HG03097 (cell line): Measurements from ENCODE around the gene ART1.
"Not testable (repeated sequence)": the region's sequence is repeated elsewhere in the genome, so short reads cannot be mapped to it uniquely, and the experiment has no call there.

Source experiments
- ATAC-seq: cut with Tn5 transposase; IDR thresholded peaks from one replicate; pipeline ENCODE4 v1.9.1; 2021; ENCODE audit not compliant: unreplicated experiment, low FRiP score

The ART1 gene, protein sequence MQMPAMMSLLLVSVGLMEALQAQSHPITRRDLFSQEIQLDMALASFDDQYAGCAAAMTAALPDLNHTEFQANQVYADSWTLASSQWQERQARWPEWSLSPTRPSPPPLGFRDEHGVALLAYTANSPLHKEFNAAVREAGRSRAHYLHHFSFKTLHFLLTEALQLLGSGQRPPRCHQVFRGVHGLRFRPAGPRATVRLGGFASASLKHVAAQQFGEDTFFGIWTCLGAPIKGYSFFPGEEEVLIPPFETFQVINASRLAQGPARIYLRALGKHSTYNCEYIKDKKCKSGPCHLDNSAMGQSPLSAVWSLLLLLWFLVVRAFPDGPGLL

DNA sequence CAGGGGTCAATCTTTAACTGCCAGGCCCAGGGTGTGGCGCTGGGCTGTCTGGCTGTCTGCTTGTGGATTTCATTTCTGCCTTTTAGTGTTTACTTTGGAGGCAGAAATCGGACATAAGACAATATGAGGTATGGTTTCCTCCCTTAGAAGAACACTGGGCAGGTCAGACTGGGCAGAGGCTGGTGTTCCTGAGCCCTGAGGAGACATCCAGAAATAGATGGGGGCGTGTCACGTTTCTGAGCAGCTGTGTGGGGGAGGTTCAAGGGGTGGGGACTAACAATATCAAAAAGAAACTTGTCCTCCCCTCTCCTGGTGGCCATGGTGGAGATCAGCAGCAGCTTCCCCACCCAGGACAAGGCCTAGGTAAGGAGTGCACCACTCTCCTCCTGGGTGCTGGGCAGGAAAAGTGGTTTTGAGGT, at the start of gene ART1:
Gene ART1, plus strand, starts transcription at position 312 of the 419 bp plus-strand sequence. CDS start 14,086 bp downstream, outside the sequence.
- ATAC-seq, result no peak

DNA sequence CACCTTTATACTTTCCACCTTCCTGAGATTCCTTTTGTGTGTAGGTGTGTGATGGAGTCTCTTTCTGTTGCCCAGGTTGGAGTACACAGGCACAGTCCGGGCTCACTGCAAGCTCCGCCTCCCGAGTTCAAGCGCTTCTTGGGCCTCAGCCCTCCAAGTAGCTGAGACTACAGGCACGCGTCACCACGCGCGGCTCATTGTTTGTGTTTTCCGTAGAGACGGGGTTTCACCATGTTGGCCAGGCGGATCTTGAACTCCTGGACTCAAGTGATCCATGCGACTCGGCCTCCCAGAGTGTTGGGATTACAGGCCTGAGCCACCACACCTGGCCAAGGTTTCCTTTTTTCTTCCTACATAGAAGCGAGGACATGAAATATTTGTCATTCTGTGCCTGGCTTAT, 47.2 kb upstream of the ART1 start:
- not testable (repeated sequence) for ATAC-seq

DNA sequence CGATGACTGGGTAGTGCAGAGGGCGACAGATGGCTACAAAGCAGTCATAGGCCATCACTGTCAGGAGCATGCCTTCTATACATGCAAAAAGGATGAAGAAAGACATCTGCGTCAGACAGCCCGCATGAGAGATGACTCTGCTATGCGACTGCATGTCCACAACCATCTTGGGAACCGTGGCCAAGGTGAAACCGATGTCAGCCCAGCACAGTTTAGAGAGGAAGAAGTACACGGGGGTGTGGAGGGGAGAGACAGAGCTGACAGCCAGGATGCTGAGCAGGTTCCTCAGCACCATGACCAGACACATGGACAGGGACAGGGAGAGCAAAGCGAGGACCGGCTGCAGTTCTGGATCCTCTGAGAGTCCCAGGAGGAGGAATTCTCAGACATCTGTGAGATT, 44.7 kb upstream of the ART1 start:
- not testable (repeated sequence) for ATAC-seq

DNA sequence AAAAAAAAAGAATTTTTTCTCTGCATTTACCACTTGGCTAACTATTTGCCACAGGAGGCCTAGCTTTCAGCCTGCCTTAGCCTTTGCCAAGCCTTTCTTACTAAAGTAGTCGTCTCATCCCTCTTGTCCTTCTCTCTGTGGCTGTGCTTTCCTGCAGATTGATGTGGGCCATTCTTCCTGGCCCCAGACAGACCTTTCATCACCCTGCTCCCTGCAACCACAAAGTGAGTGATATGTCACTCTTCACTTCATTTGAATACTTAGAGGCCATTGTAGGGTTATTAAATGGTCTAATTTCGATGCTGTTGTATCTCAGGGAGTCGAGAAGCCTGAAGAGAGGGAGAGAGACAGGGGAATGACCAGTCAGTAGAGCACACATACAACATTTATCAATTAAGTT, 40.8 kb upstream of the ART1 start:
- no peak for ATAC-seq

DNA sequence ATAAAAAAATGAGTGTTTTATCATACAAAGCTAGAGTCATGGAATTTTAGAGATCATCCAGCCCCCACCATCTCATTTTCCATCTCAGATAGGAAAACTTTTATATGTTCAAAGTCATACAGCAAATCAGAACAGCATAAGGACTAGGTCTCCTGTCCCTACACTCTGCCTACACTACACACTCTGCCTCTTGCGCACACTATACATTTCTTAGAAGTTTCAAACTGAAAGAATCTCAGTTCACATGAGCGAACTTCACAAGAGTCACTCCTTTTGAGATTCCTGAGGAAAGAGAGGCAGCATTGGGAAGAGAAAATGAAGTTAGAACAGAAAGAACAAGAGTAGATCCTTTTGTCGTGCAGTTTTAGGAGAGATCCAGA, 39.7 kb upstream of the ART1 start:
- ATAC-seq, result no peak

DNA sequence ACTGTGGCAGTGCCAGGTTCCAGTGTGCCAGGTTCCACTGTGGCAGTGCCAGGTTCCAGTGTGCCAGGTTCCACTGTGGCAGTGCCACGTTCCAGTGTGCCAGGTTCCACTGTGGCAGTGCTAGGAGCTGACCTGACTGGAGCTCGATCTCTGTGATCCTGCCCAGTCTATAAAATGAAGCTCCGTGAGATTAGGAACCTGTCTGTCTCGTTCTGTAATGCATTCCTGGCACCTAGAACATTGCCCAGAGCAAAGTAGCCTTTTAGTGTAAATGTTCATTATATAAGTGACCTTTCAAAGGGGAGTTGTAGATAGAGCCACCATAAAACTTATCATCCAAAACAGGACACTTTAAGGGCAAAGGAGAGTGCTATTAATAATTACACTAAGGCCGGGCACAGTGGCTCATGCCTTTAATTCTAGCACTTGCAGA, 39.1 kb upstream of the ART1 start:
- ATAC-seq, result no peak

DNA sequence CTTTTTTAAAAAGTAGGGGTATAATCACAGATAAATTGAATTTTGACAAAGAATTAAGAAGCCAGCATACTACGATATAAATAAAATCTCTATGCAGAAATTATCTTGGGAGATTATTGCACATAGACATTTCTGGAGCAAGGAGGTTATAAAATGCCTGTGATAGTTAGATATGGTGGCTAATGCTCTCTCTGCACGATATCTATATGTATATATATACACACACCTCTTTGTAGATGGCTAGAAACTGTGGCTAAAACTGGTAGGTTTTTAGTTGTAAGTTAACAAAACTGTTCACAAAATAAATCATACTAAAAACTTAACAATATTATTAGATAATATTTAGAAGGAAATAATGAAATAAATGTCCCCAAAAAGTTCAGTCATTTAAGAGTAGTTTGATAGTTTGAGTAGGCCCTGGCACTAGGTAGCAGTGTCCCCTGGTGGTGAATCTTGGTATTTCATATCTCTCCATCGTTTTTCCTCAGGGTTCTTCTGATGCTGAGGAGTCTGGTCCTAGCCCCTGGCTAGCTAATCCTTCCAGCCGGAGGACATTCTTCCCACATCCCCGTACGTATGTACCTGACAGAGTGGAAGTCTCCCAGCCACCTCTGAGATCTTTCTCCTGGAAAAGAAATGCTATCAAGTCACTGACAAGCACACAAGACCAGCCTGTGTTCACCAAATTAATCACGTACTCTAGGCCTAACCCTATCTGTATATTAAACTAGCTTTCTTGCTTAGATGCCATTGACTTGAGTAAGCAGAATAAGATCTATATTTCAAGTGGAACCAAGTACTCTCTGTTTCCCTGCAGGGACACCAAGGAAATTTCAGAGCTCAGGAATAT, 35.3 kb upstream of the ART1 start:
- ATAC-seq, result no peak

DNA sequence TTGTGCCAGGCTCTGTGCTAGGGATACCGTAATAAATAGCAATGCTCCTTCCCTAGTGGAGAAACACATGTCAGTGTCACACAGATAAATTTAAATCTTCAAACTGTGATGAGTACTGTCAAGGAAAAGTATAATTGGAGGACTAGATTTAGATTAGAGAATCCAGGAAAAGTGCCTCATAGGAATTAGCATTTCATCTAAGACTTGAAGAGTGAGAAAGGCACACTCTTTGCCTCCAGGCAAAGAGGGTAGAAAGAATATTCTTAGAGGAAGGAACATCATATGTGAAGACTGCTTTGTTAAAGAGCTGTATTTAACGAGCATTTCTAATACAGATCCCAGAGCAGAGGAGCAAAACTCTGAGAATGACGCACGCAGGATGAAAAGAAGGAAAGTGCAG, 34.1 kb upstream of the ART1 start:
- ATAC-seq, result no peak

DNA sequence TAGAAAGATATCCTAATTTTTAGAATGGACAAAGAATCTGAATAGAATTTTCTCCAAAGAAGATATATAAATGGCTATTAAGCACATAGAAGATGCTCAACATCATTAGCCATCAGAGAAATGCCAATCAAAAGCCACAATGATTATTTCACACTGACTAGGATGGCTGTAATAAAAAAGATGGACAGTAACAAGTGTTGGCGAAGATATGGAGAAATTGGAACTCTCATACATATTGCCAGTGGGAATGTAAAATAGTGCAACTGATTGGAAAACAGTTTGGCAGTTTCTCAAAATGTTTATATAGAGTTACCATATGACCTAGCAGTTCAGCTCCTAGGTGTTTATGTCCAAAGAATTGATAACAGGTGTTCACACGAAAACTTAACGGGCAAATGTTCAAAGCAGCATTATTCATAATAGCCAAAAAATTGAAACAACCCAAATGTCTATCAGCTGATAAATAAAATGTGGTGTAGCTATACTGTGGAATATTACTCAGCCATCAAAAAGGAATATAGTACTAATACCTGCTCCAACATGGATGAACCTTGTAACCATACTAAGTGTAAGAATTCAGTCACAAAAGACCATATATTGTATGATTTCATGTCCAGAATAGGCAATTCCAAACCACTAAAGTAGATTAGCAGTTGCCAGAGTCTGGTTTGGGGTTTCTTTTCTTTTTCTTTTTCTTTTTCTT, 32.8 kb upstream of the ART1 start:
- ATAC-seq, result no peak

DNA sequence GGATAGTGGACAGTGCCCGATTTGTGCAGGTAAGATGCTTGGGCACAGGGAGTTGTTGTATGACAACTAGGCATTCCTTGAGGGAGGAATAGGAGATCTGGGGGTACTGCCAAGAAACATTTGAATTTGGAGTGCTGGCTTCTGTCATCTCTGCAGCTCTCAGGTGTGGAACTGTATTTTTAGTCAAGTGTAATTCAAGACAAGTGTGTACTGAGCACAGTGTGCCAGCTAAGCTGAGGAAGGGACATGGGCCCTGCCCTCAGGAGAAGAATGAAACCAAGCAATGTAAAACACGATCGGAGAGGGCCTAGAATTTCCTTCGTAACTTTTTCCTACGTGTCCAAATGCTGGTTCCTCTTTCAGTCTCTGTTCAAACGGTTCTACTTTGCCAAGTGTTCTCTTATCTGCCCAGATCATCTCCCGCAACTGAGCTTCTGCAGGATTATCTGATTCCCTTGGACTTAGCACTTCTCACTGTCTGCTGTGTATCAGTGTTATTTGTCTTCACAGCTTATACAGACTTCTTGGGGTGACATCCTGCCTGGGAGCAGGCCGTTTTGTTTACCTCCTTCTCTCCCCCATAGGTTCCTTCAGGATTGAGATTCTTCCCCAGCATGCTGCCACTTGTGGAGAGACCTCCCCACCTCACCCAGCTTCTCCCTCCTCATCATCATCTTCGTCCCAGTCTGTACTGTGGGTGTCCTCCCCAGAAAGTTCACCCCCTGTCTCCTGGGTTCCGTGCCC, 30.8 kb upstream of the ART1 start:
- no peak for ATAC-seq

DNA sequence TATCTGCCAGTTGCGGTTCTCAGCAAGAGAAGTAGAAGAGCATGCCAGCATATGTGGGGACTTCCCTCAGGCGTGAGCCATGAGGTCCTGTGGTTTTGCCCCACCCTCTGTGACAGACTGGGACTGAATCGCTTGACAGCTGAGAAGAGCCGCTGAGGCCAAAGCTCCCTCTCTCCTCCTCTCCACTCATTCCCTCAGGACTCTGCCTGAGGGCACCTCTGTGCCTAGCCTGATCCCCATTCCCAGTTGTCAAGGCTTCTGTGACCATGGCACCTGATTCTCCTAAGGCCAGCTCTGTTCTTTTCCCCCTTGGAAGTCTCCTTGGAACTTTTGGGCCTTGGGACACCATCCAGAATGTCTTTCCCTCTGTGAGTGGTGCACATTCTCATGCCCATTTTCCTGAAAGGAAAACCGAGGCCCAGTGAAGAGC, 30.2 kb upstream of the ART1 start:
- no peak for ATAC-seq

DNA sequence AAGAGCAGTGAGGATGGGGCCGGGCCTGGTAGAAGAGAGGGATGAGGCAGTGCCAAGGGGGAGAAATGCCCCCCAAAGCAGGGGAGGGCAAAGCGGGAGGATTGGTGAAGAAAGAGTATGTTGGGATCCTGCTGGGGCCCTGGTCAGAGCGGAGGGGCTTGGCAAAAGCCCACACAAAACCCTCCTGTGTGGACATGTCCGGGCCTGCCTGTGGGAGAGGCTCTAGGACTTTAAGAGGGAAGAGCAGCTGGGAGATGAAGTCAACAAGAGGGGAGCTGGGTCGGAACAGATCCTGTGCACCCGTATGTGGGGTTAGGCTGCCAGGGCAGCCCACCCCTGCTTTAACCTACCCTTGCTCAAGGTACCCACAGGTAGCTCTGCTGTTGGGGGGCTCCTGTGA, 28.9 kb upstream of the ART1 start:
- ATAC-seq, result no peak

DNA sequence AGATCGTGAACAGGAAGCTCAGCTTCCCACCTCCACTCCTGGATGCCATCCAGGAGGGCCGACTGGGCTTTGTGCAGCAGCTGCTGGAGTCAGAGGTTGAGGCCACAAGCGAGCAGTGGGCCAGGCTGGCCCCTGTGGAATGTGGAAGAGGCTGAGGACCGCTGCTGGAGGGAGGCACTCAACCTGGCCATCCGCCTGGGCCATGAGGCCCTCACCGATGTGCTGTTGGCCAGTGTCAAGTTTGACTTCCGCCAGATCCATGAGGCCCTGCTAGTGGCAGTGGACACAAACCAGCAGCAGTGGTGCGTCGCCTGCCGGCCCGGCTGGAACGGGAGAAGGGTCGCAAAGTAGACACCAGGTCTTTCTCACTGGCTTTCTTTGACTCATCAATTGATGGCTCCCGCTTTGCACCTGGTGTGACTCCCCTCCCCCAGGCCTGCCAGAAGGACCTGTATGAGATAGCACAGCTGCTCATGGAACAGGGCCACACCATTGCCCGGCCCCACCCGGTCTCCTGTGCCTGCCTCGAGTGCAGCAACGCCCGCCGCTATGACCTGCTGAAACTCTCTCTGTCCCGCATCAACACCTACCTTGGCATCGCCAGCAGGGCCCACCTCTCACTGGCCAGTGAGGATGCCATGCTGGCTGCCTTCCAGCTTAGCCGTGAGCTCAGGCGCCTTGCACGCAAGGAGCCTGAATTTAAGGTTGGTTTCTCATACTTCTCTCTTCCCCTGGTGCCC, 28.0 kb upstream of the ART1 start:
- no peak for ATAC-seq

DNA sequence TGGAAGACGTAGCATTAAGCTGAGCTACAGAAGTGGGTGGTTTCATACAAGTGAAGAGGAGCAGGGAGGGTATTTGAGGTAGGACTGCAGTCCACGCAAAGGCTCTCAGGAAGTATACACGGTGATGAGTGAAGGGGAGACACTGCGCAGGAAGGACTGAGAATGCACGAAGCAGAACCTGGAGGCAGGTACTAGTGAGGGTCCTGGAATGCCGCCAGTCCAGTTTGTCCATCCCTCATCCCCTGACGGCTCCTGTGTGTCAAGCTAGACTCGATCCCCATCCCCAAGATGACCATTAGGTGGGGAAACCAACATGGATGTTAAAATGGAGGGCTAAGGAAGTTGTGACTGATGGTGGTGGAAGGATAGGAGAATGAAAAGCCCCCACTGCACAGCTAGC, 26.9 kb upstream of the ART1 start:
- no peak for ATAC-seq

DNA sequence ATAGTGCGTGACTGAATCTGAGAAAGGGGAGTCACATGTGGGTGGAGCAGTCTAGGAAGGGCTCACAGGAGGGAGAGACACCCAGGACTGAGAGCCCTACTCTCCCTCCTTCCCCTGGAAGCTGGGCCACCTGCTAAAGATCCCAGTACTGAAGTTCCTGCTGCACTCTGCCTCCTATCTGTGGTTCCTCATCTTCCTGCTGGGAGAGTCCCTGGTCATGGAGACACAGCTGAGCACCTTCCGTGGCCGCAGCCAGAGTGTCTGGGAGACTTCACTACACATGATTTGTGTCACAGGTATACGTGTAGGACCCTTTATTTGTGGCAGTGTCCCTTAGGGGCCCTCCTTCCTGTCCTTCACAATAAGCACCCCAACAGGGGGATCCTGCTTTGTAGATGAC, 22.4 kb upstream of the ART1 start:
- ATAC-seq, result no peak

DNA sequence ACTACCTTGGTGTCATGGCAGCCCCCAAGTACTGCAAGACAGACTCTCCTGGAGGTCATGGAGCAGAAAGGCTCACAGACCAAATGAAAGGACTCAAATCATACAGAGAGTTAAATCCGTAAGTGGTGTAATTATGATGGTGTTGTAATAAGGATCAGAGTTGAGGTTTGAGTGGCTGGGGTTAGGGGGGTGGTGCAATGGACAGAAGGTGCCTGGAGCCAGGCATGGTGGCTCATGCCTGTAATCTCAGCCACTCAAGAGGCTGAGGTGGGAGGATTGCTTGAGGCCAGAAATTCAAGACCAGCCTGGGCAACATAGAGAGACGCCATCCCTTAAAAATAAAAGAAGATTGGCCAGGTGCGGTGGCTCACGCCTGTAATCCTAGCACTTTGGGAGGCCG, 21.8 kb upstream of the ART1 start:
- no peak for ATAC-seq

DNA sequence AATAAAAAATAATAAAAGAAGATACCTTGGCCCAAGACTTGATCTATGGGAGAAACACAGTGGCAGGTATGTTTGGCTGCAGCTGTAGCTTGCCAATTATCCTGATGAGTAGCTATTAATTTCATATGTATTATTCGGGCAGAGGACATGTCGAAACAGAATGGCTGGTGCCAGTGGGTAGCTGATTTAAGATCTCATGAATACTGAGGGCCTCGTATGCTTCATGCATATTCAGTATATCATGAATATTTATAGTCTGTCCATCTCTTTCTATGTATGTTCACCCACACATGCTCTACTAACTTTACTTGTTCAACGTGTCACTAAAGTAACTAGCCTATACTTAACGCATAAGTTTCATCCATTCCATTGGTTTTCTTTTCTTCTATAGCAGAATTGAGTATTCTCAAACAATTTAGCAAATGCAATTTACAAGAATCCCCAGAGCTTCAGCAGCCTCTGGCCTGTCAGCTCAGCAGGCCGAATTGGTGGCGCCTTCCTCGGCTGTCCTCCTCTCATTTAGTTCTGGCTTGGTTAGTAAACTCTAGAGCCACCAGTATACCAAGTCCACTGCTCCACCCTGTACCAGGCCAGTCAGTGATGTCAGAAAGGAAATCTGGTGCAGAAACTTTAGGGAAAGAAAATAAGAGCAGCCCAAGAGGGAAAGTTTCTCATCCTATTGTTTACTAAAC, 21.0 kb upstream of the ART1 start:
- no peak for ATAC-seq

DNA sequence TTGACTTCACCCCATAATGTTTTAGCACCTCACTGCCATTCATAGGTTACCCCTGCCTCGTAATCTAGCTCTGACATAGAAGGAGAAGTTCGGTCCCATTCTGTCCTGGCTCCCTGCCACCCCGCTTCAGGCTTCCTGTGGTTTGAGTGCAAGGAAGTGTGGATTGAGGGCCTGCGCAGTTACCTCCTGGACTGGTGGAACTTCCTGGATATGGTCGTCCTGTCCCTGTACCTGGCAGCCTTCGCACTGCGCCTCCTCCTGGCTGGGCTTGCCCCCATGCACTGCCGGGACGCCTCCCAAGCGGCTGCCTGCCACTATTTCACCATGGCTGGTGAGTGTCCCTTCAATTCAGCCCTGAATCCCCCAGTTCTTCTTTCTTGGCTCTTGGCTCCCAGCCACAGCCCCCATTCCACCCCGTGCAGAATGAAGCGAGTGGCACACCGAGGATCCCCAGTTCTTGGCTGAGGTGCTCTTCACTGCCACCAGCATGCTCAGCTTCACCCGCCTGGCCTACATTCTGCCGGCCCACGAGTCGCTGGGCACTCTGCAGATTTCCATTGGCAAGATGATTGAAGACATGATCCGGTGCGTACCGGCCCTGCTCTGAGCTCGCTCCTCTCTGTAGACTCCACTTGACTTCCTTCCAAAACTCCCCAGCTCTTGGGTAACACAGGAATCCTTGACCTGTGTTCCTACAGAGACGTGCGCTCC, 18.5 kb upstream of the ART1 start:
- no peak for ATAC-seq

DNA sequence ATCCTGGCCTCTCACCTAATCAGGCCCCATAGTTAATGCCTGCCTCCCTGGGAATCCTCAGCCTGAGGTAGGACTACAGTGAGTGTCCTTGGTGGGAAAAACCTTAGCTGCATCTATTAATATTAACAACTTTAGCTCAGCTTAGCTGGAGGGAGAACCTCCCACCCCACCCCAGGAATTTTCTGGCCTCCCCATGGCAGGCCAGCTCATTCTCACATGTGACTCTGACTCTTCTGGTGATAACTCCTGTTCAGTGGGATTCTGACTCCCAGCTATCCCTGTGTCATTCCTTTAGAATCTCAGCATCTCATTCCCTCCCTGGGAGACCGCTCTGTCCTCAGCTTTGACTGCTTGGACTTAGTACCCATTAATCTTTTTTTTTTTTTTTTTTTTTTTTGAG, 17.6 kb upstream of the ART1 start:
- no peak for ATAC-seq
